ENCODE measurements around the gene DYNC1I1.

DNA sequence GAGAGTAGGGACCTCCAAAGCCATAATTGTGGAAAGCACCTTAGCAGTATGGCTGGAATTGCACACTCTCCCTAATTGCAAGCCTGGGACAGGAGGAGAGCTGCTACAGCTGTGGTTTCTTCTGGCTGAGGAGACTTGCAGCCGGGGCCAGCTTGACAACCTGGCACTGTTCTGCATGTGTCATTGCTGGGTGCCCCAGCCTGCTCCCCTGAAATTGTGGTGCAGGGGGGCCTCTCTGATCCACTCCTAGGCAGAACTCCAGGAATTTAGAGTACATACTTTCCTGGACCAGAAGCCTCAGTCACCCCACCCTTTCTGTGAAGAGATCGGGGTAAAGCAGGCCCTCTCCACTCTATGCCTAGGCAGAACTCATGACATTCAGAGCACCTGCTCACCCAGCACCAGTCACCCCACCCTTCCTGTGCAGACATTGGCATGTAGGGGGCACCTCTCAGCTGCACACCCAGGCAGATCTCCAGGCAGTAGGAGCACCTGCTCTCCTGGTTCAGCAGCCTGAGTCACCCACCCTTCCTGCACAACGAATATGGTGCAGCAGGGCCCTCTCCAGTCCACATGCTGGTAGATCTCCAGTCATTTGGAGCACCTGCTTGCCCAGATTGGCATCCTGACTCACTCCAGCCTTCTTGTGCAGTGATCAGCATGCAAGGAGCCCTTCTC lies 34.4 kb upstream of the DYNC1I1 start:
- no peak for TF ChIP-seq CTCF (IDR thresholded peaks at IDR 0.05)
- no peak for TF ChIP-seq POLR2A (IDR thresholded peaks at IDR 0.05)
